Tibial nerve (tissue), 4 donors: ENCODE measurements around the gene BTG2. TPM values are rescaled to one million over a fixed set of nuclear protein-coding genes. Genes with fewer than 3 reads are reported as not detected.

Source experiments
- DNase-seq, 2 donors: peaks; one replicate each; pipeline ENCODE4 v3.0.0-alpha.2; 2019; ENCODE audit warnings: low spot score in 2 of 2
- H3K27ac ChIP-seq, 4 donors: fragments of 200-600 bp; sonication (generic) in 3 of 4; one replicate each; pipeline ENCODE4 v1.5.1; 2017 to 2019; ENCODE audit warnings: mild to moderate bottlenecking in 1 of 4
- H3K27me3 ChIP-seq, 2 donors: fragments of 200-600 bp; sonication (generic) in 1 of 2; one replicate each; pipeline versions ENCODE4 v1.5.1 to v1.6.0; 2017 to 2019
- H3K36me3 ChIP-seq, 3 donors: fragments of 200-600 bp; sonication (generic); one replicate each; pipeline ENCODE4 v1.5.1; 2018 to 2019
- H3K4me1 ChIP-seq, 4 donors: fragments of 200-600 bp; sonication (generic) in 3 of 4; one replicate each; pipeline ENCODE4 v1.5.1; 2017 to 2019
- H3K4me3 ChIP-seq, 4 donors: fragments of 200-600 bp; sonication (generic) in 3 of 4; one replicate each; pipeline ENCODE4 v1.5.1; 2017 to 2019; ENCODE audit warnings: mild to moderate bottlenecking in 1 of 4, moderate library complexity in 1 of 4
- H3K9me3 ChIP-seq, 4 donors: fragments of 200-600 bp; sonication (generic) in 3 of 4; one replicate each; pipeline ENCODE4 v1.5.1; 2017 to 2019
- EP300 ChIP-seq, 2 donors: sonication (generic); formaldehyde crosslinking; IDR thresholded peaks; one replicate each; pipeline ENCODE4 v1.6.1; 2017; ENCODE audit warnings: antibody characterized with exemption in 2 of 2, mild to moderate bottlenecking in 1 of 2
- POLR2A ChIP-seq, 2 donors: fragments of 450-650 bp; IDR thresholded peaks; one replicate each; pipeline ENCODE4 v1.6.1; 2017; ENCODE audit warnings: antibody characterized with exemption in 2 of 2, mild to moderate bottlenecking in 2 of 2, moderate library complexity in 2 of 2
- WGBS, 2 donors: methylation state at CpG; one replicate each; pipeline ENCODE4 v1.1.5; 2018; 5-methylcytosine and 5-hydroxymethylcytosine counted together
- total RNA-seq, 4 donors: library from RNA; depleted of rRNA; stranded (reverse); fragments of >200 nt; gene quantifications; one replicate each; pipeline ENCODE4 v1.1.0, GENCODE V29; 2016
- TF ChIP-seq, protein P1 (sequence below), 5 experiments: fragments of 200-600 bp in 3 of 5; fragments of 450-650 bp in 2 of 5; sonication (generic) in 3 of 5; IDR thresholded peaks; one replicate each; pipeline ENCODE4 v1.5.1; 2016 to 2019; ENCODE audit warnings: antibody characterized with exemption in 5 of 5, mild to moderate bottlenecking in 3 of 5, moderate library complexity in 2 of 5

The BTG2 gene
- total RNA-seq, 4 donors from 2014 or later = 153 to 208 (median 177) TPM

DNA sequence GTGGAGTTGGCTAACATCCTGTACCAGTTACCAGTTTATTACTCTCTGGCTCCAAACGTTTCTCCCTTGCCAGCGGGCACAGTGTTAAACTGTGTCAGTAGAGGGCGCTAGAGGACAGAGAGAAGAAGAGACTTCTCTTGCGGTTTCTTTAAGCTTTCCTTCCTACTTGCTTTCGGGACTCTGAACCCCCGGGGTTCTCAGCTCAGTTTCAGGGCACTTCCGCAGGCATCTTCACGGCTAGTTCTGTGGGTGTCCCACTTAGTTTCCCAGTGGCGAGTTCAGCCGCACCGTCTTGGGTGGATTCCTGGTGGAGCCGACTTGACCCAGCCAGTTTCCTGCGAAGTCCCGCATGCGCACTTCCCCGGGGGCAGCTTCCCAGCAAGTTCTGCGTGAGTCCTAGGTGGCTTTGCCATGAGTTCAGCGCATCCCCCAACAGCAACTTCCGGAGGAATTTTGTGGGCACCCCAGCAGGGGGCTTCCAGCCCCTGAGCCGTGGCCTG is 37.9 kb upstream of the BTG2 start:
- no peaks in the 10 kb centered on the region for H3K9me3 ChIP-seq
- no peaks in the 10 kb centered on the region for H3K36me3 ChIP-seq
- H3K27me3 ChIP-seq = no peaks in the 10 kb centered on the region
- no peak for TF ChIP-seq POLR2A (IDR thresholded peaks at IDR 0.05)
- TF ChIP-seq EP300 (IDR thresholded peaks at IDR 0.05) = peak in 1 of 2 donors; percentile 60
- TF ChIP-seq, protein P1, sequence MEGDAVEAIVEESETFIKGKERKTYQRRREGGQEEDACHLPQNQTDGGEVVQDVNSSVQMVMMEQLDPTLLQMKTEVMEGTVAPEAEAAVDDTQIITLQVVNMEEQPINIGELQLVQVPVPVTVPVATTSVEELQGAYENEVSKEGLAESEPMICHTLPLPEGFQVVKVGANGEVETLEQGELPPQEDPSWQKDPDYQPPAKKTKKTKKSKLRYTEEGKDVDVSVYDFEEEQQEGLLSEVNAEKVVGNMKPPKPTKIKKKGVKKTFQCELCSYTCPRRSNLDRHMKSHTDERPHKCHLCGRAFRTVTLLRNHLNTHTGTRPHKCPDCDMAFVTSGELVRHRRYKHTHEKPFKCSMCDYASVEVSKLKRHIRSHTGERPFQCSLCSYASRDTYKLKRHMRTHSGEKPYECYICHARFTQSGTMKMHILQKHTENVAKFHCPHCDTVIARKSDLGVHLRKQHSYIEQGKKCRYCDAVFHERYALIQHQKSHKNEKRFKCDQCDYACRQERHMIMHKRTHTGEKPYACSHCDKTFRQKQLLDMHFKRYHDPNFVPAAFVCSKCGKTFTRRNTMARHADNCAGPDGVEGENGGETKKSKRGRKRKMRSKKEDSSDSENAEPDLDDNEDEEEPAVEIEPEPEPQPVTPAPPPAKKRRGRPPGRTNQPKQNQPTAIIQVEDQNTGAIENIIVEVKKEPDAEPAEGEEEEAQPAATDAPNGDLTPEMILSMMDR (IDR thresholded peaks at IDR 0.05) = peak; percentile 91 to 95 (median 92)
- peaks cover 0 to 46% (median 6%) of the 10 kb centered on the region in 4 donors for H3K4me1 ChIP-seq
- peak overlapping the region; percentile 27 to 57 (median 42) for H3K4me3 ChIP-seq
- WGBS, 2 donors = 0 to 1% methylated on average over 10 to 20 of the region's 20 CpGs
- H3K27ac ChIP-seq = peak overlapping the region; percentile 67 to 90 (median 72)
- DNase-seq = peak; percentile 85 to 96

DNA sequence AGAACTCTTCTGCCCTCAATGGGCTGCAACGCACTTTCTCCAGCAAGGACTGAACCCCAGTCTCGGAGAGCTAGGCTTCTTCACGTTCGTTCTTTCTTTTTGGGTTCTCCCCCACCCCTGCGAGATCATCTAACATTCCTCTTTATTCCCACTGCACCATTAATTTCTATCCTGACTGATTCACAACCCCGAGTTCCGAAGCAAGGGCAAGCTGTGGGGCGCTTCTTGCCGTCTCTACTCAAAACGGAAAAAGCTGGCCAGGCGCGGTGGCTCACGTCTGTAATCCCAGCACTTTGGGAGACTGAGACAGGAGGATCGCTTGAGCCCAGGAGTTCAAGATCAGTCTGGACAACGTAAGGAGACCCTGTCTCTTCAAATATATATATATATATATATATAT is 37.4 kb upstream of the BTG2 start:
- H3K27me3 ChIP-seq = no peaks in the 10 kb centered on the region
- TF ChIP-seq EP300 (IDR thresholded peaks at IDR 0.05) (no peak), POLR2A (IDR thresholded peaks at IDR 0.05) (no peak)
- TF ChIP-seq, protein P1 (IDR thresholded peaks at IDR 0.05) = no peak
- H3K9me3 ChIP-seq = no peaks in the 10 kb centered on the region
- no peak for DNase-seq
- 34 to 49% methylated on average over 15 of the region's 15 CpGs for whole genome bisulfite sequencing, 2 donors
- H3K4me3 ChIP-seq = peak overlapping the region; percentile 27 to 57 (median 42)
- no peaks in the 10 kb centered on the region for H3K36me3 ChIP-seq
- H3K27ac ChIP-seq = peak overlapping the region; percentile 67 to 90 (median 72)
- peaks cover 0 to 51% (median 10%) of the 10 kb centered on the region in 4 donors for H3K4me1 ChIP-seq

DNA sequence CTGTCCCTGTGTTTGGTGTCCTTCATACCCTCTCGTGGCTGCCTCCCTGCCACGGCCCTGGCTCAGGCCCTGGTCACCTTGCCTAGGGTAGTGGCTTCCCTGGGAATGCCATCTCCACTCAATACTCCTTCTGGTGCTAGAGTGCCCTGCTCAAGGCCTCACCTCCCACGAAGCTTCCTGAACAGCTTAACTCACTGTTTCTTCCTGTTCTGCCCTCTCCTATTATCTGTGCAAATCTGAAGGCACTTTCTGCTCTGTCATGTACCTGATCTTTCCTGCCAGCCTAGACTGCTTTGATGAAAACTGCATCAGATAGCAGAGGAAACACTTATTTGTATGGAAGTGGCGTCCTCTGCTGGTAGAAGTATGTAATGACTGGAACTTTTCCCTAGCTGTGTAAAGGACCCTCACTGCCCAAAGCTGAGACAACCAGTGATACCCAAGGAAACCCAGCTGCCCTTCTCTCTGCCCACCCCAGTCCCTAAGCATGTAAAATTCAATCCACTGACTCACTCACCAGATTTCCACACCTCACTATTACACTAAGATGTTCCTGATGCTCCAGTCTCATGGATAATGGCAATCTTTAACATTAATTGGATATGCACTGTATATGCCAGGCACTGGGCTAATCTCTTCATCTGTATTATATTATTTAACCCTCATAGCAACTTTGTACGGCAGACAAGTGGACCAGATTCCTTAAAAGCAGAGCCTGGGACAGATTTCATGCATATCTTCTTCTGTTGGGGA is 36.2 kb upstream of the BTG2 start:
- Histone ChIP-seq H3K27ac (peak overlapping the region in 2 of 4 donors; percentile 33 to 66), H3K4me3 (no peak overlapping the region), H3K36me3 (no peaks in the 10 kb centered on the region), H3K9me3 (no peaks in the 10 kb centered on the region), H3K4me1 (peaks cover 0 to 54% (median 18%) of the 10 kb centered on the region in 4 donors), H3K27me3 (no peaks in the 10 kb centered on the region)
- DNase-seq = peak in 1 of 2 donors; percentile 78
- WGBS, 2 donors = 37 to 46% methylated on average over 5 of the region's 5 CpGs
- no peak for TF ChIP-seq EP300 (IDR thresholded peaks at IDR 0.05)
- TF ChIP-seq, protein P1 (IDR thresholded peaks at IDR 0.05) = peak; percentile 78 to 93 (median 91)

DNA sequence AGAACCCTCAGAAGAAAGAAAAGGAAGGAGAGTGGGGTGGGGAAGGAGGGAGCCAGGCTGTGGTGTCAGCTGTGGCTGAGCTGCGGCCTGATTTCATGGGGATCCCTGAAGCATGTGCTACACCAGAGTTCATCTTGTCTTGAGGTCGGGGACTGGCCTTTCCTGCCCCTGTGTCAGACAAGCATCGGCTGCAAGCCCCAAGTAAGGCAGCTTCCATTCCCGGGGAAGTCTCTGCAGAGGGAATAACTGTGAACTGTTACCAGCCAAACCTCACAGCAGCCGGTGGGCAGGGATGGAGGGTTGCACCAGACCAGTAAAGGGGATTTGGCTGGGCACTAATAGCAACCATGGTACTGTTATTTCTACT is 35.7 kb upstream of the BTG2 start:
- no peaks in the 10 kb centered on the region for H3K36me3 ChIP-seq
- DNase-seq = no peak
- 61 to 72% methylated on average over 5 of the region's 5 CpGs for WGBS, 2 donors
- no peaks in the 10 kb centered on the region for H3K9me3 ChIP-seq
- no peak for TF ChIP-seq POLR2A (IDR thresholded peaks at IDR 0.05)
- TF ChIP-seq EP300 (IDR thresholded peaks at IDR 0.05) = no peak
- TF ChIP-seq, protein P1 (IDR thresholded peaks at IDR 0.05) = no peak
- no peak overlapping the region for H3K27ac ChIP-seq
- H3K27me3 ChIP-seq = no peaks in the 10 kb centered on the region
- peaks cover 0 to 54% (median 24%) of the 10 kb centered on the region in 4 donors for H3K4me1 ChIP-seq
- no peak overlapping the region for H3K4me3 ChIP-seq

DNA sequence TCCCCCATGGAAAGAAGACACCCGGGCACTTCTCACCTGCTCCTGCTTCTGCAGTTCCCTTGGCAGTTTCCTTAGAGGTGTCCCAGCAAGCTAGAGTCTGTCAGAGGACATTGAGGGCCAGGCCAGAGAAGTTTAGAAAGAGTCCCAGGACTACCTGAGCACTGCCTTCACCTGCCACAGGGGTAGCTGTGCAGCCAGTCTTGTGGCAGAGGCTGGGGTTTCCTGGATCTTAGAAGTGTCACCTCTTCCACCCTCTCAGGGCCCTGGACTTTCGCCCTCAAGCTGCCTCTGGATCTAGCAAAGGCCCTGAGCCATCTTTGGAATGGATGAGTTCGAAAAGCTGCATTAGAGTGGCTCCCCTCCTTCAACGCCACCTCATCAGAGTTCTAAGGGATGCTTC is 34.9 kb upstream of the BTG2 start:
- no peaks in the 10 kb centered on the region for H3K9me3 ChIP-seq
- no peaks in the 10 kb centered on the region for H3K36me3 ChIP-seq
- TF ChIP-seq, protein P1 (IDR thresholded peaks at IDR 0.05) = no peak
- TF ChIP-seq POLR2A (IDR thresholded peaks at IDR 0.05) (no peak), EP300 (IDR thresholded peaks at IDR 0.05) (no peak)
- H3K27ac ChIP-seq = no peak overlapping the region
- DNase-seq = no peak
- H3K27me3 ChIP-seq = no peaks in the 10 kb centered on the region
- 67 to 70% methylated on average over 1 to 4 of the region's 4 CpGs for WGBS, 2 donors
- H3K4me3 ChIP-seq = no peak overlapping the region
- H3K4me1 ChIP-seq = peaks cover 0 to 60% (median 31%) of the 10 kb centered on the region in 4 donors
